Cardiac muscle cell (in vitro differentiated cells and primary cell): Measurements from ENCODE around the gene PFDN5. TPM values are rescaled to one million over a fixed set of nuclear protein-coding genes. Genes with fewer than 3 reads are reported as not detected.

ENCODE experiments used
- DNase-seq, 2 donors: peaks; one replicate each; pipeline versions ENCODE4 v3.0.0 to v3.0.0-alpha.2; 2010 to 2017; ENCODE audit warnings: low read depth in 1 of 2, low spot score in 1 of 2
- H3K27ac ChIP-seq: fragments of 200-600 bp; sonication (generic); 2 replicates; pipeline ENCODE4 v1.5.1; 2016
- H3K27me3 ChIP-seq: fragments of 200-600 bp; sonication (generic); 2 replicates; pipeline ENCODE4 v1.6.0; 2016; ENCODE audit warnings: control low read depth
- H3K36me3 ChIP-seq: fragments of 200-600 bp; sonication (generic); 2 replicates; pipeline ENCODE4 v1.5.1; 2016; ENCODE audit warnings: control low read depth
- H3K4me1 ChIP-seq: fragments of 200-600 bp; sonication (generic); 2 replicates; pipeline ENCODE4 v1.8.1; 2017; ENCODE audit warnings: low read depth, mild to moderate bottlenecking, mixed run types
- H3K4me3 ChIP-seq: fragments of 200-600 bp; sonication (generic); 2 replicates; pipeline ENCODE4 v1.5.1; 2016; ENCODE audit warnings: mild to moderate bottlenecking
- H3K9me3 ChIP-seq: fragments of 200-600 bp; sonication (generic); 2 replicates; pipeline ENCODE4 v1.5.1; 2017; ENCODE audit warnings: low read depth, mild to moderate bottlenecking, control low read depth
- CTCF ChIP-seq: IDR thresholded peaks from 2 replicates; pipeline ENCODE4 v1.5.1; 2012; ENCODE audit warnings: low read depth, mild to moderate bottlenecking, low read length
- polyA plus RNA-seq: library from polyadenylated mRNA; unstranded; fragments of >200 nt; fragmentation: Nextera tagmentation; extraction: Ambion mirVana; gene quantifications from 2 replicates; pipeline ENCODE4 v1.2.1, GENCODE V29; 2016
- total RNA-seq: library from RNA; depleted of rRNA; stranded (reverse); fragments of >200 nt; gene quantifications from 2 replicates; pipeline ENCODE4 v1.2.3, GENCODE V29; 2016

The PFDN5 gene
- total RNA-seq: 435 and 511 TPM in 2 replicates
- polyA plus RNA-seq: 548 and 553 TPM in 2 replicates

- Histone ChIP-seq H3K27ac (peak within 1 kb of the TSS; percentile 87), H3K36me3 (peaks cover 8% of the 10 kb centered on the region), H3K4me1 (peaks cover 9% of the 10 kb centered on the region), H3K27me3 (no peaks in the 10 kb centered on the region), H3K9me3 (no peaks in the 10 kb centered on the region), H3K4me3 (peak within 1 kb of the TSS; percentile 83)
- TF ChIP-seq CTCF: no peak
- peak; percentile 91 to 96 for DNase-seq
Measured at GRCh38 chr12:53295070-53295890, at the start of gene PFDN5. TSS of gene PFDN5 (plus strand) at chr12:53295542. CDS start at chr12:53295568, 26 bp downstream.

- Histone ChIP-seq H3K27ac (peak overlapping the region; percentile 86), H3K9me3 (no peaks in the 10 kb centered on the region), H3K36me3 (no peaks in the 10 kb centered on the region), H3K27me3 (no peaks in the 10 kb centered on the region), H3K4me3 (peak overlapping the region; percentile 59), H3K4me1 (peaks cover 15% of the 10 kb centered on the region)
- peak; percentile 78 to 92 for DNase-seq
- TF ChIP-seq CTCF: peak; percentile 38
Measured at GRCh38 chr12:53251477-53252348, 43.6 kb upstream of the PFDN5 start.

- peak overlapping the region; percentile 59 for H3K4me3 ChIP-seq
- H3K36me3 ChIP-seq: no peaks in the 10 kb centered on the region
- H3K27me3 ChIP-seq: no peaks in the 10 kb centered on the region
- peak in 1 of 2 donors; percentile 15 for DNase-seq
- no peaks in the 10 kb centered on the region for H3K9me3 ChIP-seq
- H3K27ac ChIP-seq: peak overlapping the region; percentile 86
- TF ChIP-seq CTCF: no peak
- peaks cover 15% of the 10 kb centered on the region for H3K4me1 ChIP-seq
Measured at GRCh38 chr12:53252349-53252916, 42.9 kb upstream of the PFDN5 start.

GRCh38 chr12:53253298-53253697 is 42.0 kb upstream of the PFDN5 start:
- Histone ChIP-seq H3K36me3 (no peaks in the 10 kb centered on the region), H3K9me3 (no peaks in the 10 kb centered on the region), H3K27me3 (no peaks in the 10 kb centered on the region), H3K4me1 (peaks cover 15% of the 10 kb centered on the region), H3K4me3 (no peak overlapping the region), H3K27ac (no peak overlapping the region)
- DNase-seq: no peak
- no peak for TF ChIP-seq CTCF

GRCh38 chr12:53254816-53255545 is 40.4 kb upstream of the PFDN5 start:
- TF ChIP-seq CTCF: no peak
- H3K36me3 ChIP-seq: no peaks in the 10 kb centered on the region
- no peak overlapping the region for H3K4me3 ChIP-seq
- no peaks in the 10 kb centered on the region for H3K27me3 ChIP-seq
- no peak for DNase-seq
- peaks cover 15% of the 10 kb centered on the region for H3K4me1 ChIP-seq
- H3K9me3 ChIP-seq: no peaks in the 10 kb centered on the region
- no peak overlapping the region for H3K27ac ChIP-seq
